GM19328 (cell line): ENCODE measurements around the gene SPINT1.

ENCODE experiments used
- ATAC-seq: cut with Tn5 transposase; IDR thresholded peaks from one replicate; pipeline ENCODE4 v1.9.1; 2021; ENCODE audit warnings: mild to moderate bottlenecking, moderate library complexity; ENCODE audit not compliant: unreplicated experiment

Gene SPINT1

GRCh38 chr15:40828447-40829036 is 15.3 kb upstream of the SPINT1 start, which contains the start of gene PPP1R14D:
PPP1R14D (minus strand) TSS chr15:40828708; CDS start chr15:40828641, 67 bp downstream.
- no peak for ATAC-seq

GRCh38 chr15:40829115-40829514 is 14.7 kb upstream of the SPINT1 start:
- ATAC-seq: no peak

GRCh38 chr15:40830884-40831283 is 13.0 kb upstream of the SPINT1 start:
- no peak for ATAC-seq

- ATAC-seq: no peak
These were observed 12.0 kb upstream of the SPINT1 start for GRCh38 chr15:40831861-40832260.

GRCh38 chr15:40832903-40833302 is 10.9 kb upstream of the SPINT1 start:
- no peak for ATAC-seq

GRCh38 chr15:40836020-40836419 is 7.8 kb upstream of the SPINT1 start:
- no peak for ATAC-seq

GRCh38 chr15:40838756-40839155 is 5.1 kb upstream of the SPINT1 start:
- ATAC-seq: no peak

GRCh38 chr15:40841741-40842140 is 2.1 kb upstream of the SPINT1 start:
- no peak for ATAC-seq

GRCh38 chr15:40843261-40843884 is 475 bp upstream of the SPINT1 start:
- no peak for ATAC-seq

- ATAC-seq: no peak
These were observed 815 bp downstream of the SPINT1 start for GRCh38 chr15:40844696-40845030.

- ATAC-seq: no peak
These were observed 1.2 kb downstream of the SPINT1 start for GRCh38 chr15:40845036-40845435.

GRCh38 chr15:40845511-40846284 is 1.9 kb downstream of the SPINT1 start:
- ATAC-seq: no peak

GRCh38 chr15:40846841-40847222 is 3.0 kb downstream of the SPINT1 start:
- ATAC-seq: no peak

- peak; percentile 66 for ATAC-seq
These were observed 3.5 kb downstream of the SPINT1 start for GRCh38 chr15:40847223-40847961.

GRCh38 chr15:40850576-40851112 is 6.8 kb downstream of the SPINT1 start:
- no peak for ATAC-seq

- ATAC-seq: no peak
These were observed 8.7 kb downstream of the SPINT1 start for GRCh38 chr15:40852529-40852928.

- no peak for ATAC-seq
These were observed 9.5 kb downstream of the SPINT1 start for GRCh38 chr15:40853241-40853890.

- no peak for ATAC-seq
These were observed 10.3 kb downstream of the SPINT1 start for GRCh38 chr15:40854161-40854560.

- no peak for ATAC-seq
These were observed 11.9 kb downstream of the SPINT1 start for GRCh38 chr15:40855706-40856234.

GRCh38 chr15:40856746-40857145 is 12.9 kb downstream of the SPINT1 start:
- no peak for ATAC-seq
